NCI-H1417 treated with DMSO at 0.1 percent for 48 hours (cell line): ENCODE measurements around the gene BRPF3.

Experiments used
- DNase-seq: peaks from one replicate; lab custom pipeline; 2025; lab: John Stamatoyannopoulos, UW

The BRPF3 gene

DNA sequence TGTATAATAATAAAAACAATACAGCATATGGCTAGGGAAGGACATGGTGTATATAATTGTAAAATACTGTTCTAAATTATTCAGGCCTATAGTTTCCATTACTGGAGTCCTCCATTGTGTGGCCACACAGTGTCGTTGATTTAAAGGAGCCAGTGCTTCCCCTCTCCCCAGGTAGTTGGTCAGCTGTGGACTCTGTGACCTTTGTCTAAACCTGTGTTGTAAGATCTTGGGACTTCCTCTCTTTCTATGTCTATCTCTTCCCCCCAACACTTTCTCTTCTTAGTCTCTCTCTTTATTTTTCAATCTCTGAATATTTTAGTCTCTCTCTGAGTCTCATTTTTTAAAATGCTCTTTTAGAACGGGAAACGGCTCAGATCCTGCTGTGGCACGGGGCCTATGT is 35.6 kb downstream of the BRPF3 start:
- no peak for DNase-seq

DNA sequence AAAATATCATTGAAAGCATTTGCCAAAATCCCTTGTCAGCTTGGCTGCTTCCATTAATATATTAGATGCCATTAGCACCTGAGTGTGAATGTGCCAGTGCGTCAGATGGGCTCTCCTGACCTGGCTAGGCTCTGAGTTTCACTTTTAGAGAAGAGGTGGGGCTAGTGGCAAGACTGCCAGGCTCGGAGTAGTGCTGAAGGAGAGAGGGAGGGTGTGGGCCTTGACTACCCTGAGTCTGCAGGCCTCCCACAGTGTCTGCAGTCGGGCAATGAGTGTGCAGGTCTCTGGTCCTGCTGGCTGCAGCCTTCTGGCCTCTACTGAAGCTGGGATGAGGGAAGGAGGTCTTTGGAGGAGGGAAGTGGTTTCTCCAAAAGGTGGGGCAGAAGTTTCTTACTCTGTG is 38.8 kb downstream of the BRPF3 start:
- no peak for DNase-seq

DNA sequence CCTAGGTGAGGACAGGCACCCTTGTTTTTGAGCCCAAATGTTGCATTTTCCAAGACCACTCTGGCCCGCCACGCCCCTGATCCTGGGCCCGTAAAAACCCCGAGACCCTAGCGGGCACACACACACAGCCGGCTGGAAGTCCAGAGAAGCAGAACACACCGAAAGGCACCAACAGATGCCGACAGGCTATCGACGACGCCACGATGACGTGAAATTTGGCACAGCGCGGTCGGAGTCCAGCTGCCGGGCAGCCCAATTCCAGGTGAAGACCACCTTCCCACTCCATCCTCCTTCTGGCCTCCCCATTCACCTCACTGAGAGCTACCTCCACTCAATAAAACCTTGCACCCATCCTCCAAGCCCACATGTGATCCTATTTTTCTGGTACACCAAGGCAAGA is 39.3 kb downstream of the BRPF3 start:
- DNase-seq, result no peak

DNA sequence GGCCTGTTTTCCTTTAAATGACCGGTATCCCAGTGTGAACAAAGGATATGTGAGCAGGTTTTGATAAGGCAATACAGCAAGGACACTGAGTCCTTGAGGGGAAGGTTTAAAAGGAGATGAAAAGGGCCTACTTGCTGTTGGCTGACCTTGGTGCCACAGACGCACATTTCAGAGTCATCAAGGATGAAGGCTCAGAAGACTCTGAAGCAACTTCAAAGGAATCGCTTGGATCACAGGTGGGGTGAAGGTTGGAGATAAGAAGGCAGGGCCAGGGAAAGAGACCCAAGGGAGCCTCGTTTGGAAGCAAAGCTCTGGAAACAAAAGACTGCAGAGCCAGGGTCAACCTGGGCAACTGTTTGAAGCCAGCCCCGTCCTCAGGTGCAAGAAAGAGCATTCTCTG is 43.2 kb downstream of the BRPF3 start:
- DNase-seq, result no peak

DNA sequence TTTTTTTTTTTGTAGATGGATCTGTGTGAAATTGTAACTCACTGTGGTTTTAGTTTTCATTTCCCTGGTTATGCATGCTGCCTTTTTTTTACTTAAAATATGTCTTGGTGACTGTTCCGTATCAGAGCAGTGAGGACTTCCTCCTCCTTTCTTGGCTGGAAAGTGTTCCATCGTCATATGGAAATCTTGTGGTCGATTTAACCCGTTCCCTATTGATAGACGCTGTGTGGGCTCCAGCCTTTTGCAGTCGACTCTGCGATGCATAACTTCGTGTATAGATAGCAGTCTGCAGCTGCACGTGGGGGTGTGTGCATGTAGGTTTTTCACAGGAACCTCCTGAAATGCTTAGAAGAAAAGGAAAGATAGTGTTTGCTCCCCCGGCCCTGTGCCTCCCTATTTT is 45.2 kb downstream of the BRPF3 start:
- no peak for DNase-seq

DNA sequence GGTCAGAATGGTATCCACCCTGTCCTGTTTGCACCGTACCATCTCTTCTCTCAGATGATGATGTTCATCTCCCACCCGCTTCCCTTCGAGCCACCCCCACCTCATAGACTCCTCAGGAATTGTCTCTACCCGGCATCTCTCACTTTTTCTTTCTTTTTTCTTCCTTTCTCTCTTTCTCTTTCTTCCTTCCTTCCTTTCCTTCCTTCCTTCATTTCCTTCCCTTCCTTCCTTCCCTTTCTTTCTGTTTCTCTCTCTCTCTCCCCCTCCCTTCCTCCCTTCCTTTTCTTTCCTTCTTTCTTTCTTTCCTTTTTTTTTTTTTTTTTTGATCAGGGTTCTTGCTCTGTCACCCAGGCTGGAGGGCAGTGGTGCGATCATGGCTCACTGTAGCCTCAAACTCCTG is 45.6 kb downstream of the BRPF3 start:
- DNase-seq, result no peak

DNA sequence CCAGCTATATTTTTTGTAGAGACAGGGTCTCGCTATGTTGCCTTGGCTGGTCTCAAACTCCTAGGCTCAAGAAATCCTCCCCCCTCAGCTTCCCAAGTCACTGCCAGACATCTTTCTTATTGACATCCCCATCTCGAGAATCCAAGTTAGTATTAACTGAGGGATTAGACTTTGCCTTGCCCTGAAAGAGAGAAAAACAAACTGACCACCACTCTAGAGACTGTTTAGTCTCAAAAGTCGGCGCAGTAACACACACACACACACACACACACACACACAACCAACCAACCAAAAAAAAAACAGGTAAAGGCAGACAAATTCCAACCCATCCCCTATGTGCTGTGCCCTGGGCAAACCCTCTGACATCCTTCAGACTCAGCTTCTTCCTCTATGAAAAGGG is 46.1 kb downstream of the BRPF3 start:
- DNase-seq, result no peak

DNA sequence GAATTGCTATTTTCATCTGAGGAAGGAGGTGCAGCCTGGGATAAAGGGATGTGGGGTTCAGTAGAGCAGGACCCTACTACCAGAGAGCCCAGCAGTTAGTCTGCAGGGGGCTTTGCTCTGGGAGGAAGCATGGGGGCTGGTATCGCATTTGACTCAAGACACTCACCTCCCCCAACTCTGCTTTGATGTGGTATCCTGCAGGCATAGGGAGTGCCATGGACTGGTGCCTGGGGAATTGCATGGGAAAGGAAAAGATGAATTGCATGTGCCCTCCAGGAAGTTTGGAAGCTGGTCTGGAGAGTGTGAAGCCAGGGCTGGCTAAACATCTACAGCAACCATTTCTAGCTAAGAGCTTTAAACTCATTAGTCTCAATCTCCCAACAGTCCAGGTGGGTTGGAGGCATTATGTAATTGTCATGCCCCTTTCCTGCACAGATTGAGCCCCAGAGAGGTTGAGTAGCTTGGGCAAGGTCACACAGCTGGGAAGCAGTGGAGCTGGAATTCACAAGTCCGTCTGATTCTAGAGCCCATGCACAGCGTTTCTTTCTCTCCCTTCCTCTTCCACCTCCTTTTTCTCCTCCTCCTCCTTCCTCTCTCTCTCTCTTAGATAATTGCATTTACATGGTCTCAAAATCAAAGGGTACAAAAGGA is 47.1 kb downstream of the BRPF3 start:
- DNase-seq, result no peak

DNA sequence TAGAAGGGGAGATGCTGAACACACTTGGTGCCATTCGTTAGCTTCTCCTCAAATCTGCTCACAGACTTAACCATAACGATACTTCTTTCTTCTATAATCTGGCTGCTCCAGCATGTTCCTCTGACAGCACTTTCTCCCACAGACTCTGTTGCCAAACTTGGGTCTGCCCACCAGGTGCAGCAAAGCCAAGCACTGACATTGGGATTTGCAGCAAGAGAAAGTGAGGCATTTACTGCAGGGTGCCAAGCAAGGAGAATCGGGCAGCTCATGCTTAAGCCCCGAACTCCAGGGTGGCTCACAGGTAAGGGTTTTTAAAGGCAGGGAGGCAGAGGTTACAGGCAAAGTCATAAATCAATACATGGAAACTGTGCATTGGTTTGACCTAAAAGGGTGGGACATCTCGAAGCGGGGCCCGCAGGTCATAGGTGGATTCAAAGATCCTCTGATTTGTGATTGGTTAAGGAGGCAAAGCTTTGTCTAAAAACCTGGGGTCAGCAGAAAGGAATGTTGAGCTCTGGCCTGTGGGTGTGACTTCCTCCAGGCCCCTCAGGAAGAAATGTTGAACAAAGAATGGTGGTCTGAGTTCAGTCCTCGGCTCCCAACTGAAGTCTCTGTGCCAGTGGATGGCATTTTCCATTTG is 48.2 kb downstream of the BRPF3 start:
- no peak for DNase-seq

DNA sequence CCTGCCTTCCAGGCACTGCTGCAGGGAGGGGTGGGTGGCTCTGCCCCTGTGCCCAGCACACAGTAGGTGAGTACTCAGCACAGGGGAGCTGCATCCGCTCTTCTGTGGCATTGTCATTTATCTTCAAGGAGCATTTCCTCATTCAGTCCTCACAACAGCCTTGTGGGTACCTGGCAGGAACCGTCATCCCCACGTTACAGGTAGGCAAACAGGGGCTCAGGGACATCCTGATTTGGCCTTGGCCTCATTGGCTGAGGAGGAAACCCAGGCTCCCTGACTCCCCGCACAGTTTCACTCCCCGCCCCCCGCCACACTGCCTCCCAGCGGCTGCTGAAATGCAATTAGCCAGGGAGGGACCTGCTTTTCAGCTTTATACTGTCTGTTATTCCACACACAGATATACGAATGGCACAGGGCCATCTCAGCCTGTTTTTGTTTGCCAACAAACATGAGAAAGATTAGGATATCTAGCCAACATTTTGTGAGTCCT is 49.1 kb downstream of the BRPF3 start:
- DNase-seq, result no peak

DNA sequence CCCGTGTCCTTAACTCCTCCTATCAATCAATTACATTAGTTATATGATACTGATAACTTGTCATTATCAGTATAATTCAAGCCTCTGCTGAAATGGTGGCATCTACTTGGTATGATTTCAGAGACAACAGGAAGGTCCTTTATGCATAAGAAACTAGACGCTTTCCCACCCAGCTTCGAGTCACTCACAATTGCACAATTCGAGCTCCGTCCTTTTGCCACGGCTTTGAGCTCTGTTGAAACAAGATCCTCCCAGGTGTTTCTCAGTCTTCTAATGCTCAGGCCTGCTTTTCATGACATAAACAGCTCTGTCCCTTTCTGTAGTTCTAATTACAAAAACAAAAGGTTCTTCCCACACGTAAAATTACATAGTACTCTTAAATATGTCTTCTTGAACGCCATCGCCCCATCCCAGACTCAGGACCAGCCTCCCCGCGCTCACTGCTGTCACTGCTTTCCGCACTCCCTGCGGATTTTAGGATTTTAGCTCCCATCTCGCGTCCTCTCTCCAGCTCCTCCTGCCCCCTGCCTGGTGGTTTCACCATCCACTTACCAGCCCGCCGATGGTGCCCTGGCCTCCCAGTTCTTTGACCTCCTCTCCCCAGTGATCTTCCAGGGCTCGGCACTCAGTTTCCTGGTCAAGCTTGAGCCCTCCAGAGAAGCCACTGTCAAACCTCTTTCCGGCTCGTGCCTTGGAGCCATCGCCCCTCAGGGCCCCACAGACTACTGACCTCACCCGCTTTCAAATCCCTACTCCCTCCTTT is 50.1 kb downstream of the BRPF3 start:
- no peak for DNase-seq

DNA sequence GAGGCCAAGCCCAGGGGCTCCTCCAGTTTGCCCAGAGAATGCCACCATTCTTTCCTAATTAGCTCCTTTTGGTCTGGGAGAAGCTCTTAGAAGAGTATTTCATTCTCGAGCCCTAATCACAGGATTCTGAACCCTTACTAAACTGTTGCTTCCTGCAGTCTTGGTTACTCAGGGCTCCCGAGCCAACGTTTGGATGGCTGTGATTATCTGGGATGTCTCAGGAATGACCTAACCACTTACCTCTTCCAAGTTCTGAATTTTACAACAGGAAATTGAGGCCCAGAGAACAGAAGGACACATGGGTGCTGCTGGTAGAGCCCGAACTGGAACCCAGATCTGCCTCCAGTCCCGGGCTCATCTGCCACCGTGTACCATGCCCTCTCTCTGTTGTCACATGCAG is 51.1 kb downstream of the BRPF3 start:
- no peak for DNase-seq

DNA sequence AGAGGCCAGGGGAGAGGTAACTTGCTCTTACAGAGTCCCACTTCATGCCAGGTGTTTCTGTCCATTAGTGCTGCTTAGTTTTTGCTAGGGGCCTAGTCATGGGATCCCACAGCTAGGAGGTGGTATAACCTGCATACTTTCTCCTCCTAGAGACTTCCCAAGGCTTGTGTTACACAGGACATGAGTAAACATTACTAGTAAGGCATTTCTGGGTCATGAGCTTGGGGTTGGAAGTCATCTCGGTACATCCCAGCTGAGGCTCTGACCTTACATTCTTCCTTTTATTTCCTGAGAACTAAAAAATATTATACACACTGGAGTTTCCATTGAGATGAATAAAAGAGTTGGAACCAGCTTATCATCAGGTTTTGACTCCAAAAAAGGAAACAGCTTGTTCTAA is 52.4 kb downstream of the BRPF3 start:
- DNase-seq, result no peak

DNA sequence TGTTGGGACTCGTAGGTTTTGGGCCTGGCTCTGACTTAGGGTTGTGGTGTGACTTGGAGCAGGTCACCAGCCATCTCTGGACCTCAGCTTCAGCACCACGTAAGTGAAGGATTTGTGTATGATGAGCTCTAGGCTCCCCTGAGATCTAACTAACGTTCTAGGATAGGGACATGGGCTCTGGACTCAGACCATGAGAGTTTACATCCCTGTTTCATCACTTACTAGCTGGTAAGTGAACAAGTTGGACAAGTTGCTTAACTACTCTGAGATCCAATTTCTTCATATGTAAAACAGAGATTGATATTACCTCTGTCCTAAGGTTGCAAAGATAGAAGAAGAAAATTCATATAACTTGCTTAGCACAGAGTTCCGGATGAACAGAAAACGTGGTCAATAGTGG is 53.0 kb downstream of the BRPF3 start:
- DNase-seq, result no peak

DNA sequence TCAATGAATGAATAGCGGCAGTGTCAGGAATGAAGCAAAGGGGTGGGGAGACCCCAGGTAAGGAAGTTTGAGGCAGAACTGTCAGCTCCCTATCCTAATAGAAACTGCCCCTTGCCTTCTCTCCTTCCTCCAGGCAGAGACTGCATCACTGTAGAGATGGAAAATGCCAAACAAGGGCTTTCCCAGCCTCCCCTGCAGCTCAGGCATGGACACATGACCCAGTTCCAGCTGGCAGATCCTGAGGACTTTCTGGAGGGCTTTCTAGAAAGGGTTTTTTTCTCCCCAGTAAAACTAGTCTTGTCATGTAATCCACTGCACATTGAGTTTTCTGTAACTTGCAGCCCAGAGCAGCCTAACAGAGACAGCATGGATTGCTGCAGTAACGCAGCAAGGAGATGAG is 55.5 kb downstream of the BRPF3 start:
- DNase-seq, result no peak

DNA sequence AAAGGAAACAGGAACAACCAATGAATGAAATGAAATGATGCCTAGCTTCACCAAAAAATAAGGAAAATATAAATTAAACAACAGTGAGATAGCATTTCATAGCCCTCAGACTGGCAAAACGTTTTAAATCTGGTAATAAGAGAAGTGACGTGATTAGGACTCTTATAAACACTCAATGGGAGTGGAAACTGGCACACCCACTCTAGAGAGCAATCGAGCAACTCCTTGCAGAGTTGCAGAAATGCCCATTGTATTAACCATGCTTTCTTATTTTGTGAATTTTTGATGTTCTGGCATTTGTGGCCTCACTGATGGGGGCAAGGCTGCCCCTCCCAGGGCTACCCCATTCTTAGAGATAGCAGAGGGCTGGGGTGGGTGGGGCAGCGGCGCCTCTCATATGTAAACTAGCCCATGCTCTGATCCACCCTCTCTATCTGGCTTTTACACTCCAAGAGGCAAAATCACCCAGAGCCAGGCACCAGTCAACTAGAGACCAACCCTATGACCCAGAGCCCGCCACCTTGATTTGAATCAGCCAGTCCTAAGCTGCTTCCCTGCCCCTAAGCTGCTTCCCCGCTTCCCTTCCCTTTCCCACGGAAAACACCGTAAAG is 67.0 kb downstream of the BRPF3 start:
- no peak for DNase-seq

DNA sequence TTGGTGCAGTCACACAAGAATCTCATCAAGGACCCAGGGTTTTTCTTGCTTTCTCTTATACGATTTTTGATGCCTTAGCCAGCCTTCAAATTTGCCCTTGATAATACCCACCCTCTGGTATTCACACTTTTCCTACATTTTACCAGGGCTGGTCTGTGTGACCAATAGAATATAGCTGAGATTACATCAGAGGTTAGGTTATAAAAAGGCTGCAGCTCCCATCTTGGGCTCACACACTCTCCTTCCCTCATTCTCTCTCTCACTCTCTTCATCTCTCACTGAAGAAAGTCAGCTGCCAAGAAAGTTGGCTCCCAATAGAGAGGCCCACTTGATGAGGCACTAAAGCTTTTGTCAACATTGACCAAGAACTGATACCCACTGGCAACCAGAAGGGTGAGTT is 69.2 kb downstream of the BRPF3 start:
- DNase-seq, result no peak

DNA sequence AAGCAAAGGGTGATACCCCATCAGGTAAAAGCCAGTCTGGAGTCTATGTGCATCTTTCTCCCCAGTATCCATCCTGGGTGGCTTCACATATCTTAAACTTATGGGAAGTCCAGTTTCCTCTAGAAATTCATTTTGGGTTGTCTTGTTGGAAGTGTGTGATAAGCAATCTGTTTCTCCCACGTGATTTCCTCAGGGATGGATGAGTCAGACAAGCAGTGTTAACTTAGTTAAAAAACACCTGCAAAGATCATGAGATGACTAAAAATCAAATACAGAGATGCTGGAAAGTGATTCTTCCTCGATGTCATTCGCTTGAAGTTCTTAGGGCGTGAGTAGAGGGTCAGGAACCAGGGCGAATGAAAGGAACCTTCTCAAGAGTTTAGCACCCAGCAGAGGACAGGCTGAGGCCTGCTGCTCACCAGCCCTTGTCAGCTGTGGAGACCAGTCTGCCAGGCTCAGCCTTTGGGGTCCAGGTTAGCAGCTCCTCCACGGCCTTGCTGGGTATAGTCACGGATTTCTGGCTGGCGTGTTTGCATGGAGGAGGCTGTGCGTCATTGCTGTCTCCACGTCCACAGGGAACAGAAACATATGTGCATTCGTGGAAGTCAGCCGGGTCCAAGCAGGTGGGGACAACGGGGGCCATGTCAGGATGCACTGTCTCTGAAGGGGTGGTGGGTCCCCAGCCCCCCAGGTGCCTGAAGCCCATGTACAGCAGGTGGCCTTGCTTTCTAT is 70.5 kb downstream of the BRPF3 start:
- DNase-seq, result no peak

DNA sequence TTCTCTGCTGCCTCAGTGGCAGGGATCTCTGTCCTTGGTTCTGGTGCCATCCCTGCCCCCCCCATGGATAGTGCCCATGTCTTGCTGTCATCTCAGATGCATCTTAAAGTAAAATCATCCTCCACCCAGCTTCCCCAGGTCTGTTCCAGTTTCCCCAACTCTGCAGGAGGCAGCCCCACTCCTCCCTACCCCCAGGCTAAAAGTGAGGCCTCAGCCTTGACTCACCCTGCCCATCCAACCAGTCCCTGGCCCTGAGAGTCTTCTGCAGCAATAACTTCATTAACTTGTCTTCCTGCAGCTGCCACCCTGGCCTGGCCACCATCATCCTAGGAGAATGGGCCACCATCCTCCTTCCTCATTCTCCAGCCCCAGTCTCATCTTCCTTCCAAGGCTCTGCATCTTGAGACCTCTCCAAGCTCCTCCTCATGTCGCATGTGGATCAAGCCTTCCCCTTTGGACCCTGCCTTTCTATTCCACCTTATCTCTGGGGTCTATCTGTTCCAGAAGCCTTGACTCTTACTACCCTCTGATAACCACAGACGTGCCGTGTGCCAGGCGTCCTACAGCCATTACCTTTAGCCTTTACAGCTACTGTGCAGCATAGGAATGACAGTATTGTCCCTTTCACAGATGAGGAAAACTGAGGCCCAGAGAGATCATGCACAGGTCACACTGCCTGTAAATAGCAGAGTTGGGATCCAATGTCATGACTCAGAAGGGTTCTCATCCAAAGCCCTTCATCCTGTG is 71.4 kb downstream of the BRPF3 start:
- DNase-seq, result no peak

DNA sequence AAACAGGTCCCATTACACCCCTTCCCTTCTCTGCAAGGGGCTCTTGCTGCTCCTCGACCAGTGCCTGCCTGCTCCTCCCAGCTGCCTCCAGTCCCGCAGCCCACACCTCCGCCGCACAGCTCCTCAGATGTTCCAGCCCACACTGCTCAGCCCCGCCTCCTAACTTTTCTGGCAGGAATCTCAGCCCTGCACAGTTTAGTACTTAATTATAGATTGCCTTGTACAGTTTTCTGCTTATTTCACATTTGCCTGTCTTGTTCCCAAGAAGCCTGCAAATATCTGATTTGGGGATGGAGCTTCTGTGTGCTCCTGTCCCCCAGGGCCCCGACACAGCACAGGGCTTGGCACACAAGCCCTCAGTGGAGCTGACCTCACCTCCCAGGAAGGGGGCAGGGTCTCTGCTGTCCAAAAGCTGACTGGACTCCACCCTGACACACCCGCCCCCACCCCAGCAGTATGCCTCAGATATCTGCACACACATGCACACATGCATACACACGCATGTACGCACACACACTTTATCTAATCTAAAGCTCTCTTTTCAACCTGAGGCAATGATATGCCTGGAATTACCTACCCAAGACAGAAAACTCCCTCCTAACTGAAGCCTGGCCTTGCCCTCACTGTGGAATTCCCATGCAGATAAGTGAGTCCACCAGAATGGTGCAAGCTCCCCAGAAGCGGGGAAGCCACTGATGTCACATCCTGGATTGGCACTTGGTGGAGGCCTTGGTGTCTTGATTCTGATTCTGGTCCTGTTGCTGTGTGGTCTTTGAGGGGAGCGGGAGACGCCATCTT is 72.1 kb downstream of the BRPF3 start:
- DNase-seq, result no peak
